GM18868 (cell line): Measurements from ENCODE around the gene WFDC9.
A peak's percentile ranks its signal among the peaks of the same experiment; 100 is the strongest.
"Not testable (repeated sequence)": the region's sequence is repeated elsewhere in the genome, so short reads cannot be mapped to it uniquely, and the experiment has no call there.

Source experiments
- ATAC-seq: cut with Tn5 transposase; IDR thresholded peaks from one replicate; pipeline ENCODE4 v1.9.1; 2021; ENCODE audit warnings: mild to moderate bottlenecking, moderate library complexity; ENCODE audit not compliant: unreplicated experiment

The WFDC9 gene

DNA sequence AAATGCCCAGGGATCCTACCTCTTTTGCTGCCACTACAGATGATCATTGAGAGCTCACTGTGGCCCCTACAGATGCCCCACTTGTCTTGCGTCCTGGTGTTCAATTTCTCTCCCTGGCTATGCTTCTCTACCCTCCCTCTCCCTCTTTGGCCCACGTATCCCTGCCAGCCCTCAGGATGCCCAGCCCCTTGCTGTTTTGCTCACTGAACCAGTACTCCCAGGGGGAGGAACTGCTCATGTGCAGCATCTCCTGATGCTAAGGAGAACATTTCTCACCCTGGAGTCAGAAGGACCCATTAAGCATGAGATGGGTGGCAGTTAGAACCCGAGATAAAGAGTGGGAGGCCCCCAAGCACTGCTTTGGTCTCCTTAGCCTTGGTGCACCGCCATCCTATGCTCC is at the start of gene WFDC9:
WFDC9 (minus strand) TSS at position 101 of the 400 bp plus-strand sequence. CDS start 21,103 bp downstream, outside the sequence.
- no peak for ATAC-seq

DNA sequence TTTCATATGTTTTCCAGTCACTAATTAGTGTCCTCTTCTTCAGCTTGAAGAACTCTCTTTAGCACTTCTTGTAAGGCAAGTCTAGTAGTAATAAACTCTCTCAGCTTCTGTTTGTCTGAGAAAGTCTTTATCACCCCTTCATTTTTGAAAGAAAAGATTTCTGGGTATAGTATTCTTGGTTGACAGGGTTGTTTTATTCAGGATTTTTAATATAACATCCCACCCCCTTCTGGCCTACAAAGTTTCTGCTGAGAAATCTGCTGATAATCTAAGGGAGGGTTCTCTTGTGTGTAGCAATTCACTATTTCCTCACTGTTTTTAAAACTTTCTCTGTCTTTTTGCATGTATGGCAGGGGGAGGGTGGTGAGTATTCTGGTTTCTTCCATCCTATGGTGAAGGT is 48.6 kb upstream of the WFDC9 start:
- ATAC-seq: no peak

DNA sequence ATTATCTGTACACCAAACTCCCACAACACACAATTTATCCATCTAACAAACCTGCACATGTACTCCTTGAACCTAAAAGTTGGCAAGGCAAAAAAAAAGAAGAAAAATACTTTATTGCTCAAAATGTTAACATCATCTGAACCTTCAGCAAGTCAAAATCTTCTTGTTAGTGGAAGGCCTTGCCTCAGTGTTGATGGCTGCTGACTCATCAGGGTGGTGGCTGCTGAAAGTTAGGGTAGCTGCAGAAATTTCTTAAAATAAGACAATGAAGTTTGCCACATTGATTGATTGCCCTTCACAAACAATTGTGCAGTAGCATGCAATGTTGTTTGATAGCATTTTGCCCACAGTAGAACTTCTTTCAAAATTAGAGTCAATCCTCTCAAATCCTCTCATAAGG is 41.7 kb upstream of the WFDC9 start:
- no peak for ATAC-seq

DNA sequence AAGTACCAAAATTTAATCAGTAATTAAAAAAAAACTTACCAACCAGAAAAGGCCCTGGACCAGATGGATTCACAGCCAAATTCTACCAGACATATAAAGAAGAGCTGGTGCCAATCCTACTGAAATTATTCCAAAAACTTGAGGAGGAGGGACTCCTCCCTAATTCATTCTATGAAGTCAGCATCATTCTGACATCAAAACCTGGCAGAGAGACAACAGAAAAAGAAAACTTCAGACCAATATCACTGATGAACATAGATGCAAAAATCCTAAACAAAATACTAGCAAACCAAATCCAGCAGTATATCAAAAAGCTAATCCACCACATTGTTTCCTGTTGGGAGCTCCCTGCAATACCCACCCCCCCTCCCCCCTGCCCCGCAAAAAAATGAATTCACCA is 39.1 kb upstream of the WFDC9 start, which contains the start of gene WFDC11:
WFDC11 (minus strand) TSS at position 101 of the 400 bp plus-strand sequence. CDS start 19,639 bp downstream, outside the sequence.
- no peak for ATAC-seq

DNA sequence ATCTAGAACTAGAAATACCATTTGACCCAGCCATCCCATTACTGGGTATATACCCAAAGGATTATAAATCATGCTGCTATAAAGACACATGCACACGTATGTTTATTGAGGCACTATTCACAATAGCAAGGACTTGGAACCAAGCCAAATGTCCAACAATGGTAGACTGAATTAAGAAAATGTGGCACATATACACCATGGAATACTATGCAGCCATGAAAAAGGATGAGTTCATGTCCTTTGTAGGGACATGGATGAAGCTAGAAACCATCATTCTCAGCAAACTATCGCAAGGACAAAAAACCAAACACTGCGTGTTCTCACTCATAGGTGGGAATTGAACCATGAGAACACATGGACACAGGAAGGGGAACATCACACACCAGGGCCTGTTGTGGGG is 26.0 kb upstream of the WFDC9 start:
- ATAC-seq: not testable (repeated sequence)

DNA sequence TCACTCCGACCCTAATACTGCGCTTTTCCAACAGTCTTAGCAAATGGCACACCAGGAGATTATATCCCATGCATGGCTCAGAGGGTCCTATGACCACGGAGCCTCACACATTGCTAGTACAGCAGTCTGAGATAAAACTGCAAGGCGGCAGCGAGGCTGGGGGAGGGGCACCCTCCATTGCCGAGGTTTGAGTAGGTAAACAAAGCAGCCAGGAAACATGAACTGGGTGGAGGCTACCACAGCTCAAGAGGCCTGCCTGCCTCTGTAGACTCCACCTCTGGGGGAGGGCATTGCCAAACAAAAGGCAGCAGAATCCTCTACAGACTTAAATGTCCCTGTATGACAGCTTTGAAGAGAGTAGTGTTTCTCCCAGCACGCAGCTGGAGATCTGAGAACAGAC is 20.6 kb upstream of the WFDC9 start:
- ATAC-seq: not testable (repeated sequence)

DNA sequence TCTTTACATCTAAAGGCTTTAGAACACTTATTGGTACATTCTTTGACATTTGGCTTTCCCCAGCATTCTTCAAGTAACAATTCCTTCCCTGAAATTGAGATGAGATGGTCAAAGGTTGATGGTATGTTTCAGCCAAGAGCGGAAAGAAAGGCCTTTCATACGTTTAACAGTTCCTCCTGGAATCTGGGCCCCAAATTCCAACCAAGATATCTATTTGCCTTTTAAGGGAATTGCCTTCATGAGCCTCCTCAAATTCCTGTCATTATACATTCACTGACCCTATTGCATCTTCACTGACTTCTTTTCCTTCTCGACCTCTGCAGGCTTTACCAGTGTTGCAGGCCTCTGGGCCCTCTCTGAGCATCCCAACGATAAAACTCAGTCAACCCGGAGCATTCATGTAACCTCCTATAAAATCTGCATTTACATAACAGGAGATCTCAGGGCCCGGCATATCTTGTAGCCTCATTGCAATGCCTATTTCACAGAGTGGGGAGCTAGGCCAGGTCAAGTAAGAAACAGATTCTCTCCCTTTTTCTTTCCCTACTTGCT is 18.3 kb upstream of the WFDC9 start:
- no peak for ATAC-seq

DNA sequence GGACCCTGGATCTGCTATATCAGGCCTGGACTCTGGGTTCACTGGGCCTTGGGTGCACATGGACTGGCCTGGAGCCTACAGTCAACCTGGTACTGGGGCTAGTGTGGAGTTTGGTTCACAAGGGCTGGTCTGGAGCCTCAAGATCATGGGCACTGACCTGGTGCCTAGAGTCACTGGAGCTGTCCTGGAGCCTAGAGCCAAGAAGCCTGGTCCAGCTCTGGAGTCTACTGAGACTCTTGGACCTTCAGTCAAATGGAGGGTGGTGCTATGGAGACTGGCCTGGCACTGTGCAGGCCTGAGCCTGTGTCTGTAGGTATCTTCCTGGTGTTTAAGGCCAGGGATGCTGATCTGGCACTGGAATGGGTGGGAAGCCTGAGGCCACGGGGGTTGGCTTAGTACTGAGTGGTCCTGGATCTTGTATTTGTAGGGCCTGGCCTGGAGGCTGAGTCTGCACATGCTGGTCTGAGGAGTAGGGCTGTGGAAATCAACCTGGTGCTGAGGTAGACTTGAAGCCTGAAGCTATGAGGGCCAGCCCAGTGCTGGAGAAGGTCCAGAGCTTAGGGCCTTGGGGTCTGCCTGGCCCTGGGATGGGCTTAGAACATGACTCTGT is 16.5 kb upstream of the WFDC9 start:
- no peak for ATAC-seq

DNA sequence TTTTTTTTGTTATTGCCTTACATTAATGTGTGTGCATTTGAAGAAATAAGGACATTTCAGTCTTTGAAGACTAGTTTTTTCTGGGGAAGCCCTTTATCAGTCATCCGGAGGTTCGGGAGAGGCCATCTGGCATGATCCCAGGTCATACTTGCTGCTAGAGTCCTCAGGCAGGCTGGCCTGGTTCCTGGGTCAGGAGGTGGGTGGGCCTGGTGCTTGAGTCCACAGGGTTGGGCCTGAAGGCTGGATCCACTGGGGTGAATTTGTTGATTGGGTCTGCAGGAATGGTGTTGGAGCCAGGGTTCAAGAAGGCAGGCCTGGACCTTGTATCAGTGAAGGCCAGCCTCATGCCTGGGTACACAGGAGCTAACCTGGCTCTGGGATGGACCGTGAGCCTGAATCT is 15.8 kb upstream of the WFDC9 start:
- no peak for ATAC-seq

DNA sequence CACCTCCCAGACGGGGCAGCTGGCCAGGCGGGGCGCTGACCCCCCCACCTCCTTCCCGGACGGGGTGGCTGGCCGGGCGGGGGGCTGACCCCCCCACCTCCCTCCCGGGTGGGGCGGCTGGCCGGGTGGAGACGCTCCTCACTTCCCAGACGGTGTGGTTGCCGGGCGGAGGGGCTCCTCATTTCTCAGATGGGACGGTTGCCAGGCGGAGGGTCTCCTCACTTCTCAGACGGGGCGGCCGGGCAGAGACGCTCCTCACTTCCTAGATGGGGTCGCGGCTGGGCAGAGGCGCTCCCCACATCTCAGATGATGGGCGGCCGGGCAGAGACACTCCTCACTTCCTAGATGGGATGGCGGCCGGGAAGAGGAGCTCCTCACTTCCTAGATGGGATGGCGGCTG is 14.8 kb upstream of the WFDC9 start:
- not testable (repeated sequence) for ATAC-seq

DNA sequence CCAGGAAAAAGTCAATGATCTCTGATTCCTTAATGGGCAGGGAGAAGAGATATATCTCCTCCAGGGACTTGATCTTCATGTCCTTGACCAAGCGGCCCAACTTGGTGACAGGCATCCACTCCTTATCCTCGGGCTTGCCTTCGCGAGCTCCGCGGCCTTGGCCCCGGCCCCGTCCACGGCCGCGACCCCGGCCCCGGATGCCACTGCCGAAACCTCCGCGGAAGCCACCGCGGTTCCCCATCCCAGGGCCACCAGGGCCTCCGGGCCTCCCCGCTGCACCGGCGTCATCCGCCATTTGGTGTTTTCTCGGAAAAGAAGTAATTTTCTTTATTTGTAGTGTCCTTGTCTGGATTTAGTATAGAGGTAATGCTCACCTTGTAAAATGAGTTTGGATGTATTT is 10.0 kb upstream of the WFDC9 start:
- ATAC-seq: not testable (repeated sequence)

DNA sequence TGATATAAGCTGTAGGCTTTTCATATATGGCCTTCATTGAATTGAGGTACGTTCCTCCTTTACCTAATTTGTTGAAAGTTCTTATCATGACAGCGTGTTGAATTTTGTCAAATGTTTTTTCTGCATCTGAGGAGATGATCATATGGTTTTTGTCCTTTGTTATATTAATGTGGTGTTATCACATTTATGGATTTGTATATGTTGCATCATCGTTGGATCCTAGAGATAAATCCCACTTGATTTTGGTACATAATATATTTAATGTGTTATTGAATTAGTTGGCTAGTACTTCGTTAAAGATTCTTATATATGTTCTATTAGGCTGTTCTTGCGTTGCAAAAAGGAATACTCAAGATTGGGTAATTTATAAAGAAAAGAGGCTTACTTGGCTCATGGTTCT is 8.6 kb upstream of the WFDC9 start:
- ATAC-seq: no peak

DNA sequence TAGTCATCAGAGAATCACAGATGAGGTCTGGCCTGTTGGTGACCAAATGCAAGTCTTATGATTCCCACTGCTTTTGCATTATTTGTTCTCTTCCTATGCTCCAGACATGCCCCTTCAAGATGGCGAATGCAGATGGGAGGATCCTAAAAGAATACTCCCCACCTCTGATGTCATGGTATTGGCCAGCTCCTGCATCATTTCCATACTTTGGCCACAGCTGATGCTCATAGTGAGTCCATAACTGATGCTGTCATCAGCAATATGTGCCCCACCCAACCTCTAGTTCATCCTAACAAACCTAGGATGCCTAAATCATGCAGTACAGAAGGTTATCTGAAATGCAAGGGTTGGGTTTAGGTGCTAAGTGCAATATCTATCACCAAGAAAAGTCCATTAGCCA is 5.4 kb upstream of the WFDC9 start:
- no peak for ATAC-seq

DNA sequence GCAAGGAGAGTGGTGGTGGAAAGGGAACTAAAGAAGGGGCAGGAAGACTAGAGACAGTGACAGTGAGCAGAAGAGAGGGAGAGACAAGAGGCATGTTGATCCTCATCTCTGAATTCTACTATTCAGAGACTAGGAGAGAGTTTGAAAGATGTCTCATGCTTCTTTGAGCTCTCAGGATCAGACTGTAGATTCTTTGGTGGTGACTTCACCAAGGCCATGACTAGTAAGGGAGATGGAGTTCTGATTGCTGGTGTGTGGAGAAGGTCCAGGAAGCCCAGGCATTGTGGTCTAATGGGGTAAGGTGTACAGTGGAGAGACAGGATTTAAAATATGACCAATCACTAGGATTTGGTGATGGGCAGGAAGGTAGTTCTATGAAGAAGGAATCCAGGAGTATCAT is 713 bp downstream of the WFDC9 start:
- ATAC-seq: no peak

DNA sequence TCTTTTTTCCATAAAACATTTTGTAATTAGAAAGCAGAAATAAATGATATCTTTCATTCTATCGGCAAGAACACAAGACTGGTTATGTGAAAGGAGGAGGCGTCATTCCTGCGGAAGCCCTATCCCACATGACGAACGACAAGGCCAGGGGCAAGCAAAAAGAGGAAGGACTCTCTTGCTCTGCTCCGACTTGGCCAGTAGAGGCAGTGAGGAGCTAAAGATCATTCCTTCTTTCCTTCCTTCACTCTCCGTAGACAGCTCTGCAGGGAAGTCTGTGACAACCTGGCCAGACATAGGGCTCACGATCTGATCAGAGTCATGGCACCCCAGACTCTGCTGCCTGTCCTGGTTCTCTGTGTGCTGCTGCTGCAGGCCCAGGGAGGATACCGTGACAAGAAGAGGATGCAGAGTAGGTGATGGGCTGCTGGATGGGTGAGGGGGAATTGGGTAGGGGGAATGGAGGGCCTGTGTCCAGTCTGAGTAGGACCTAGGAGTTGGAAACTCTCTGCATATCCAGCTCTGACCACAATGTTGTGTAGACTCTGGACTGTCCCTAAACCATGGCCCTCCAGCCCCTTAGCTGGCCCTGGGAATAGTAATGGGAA is 1.5 kb downstream of the WFDC9 start, which contains the start of gene WFDC10A:
WFDC10A (plus strand) TSS at position 244 of the 605 bp plus-strand sequence; CDS start at position 319, 75 bp downstream.
- peak; percentile 57 for ATAC-seq

DNA sequence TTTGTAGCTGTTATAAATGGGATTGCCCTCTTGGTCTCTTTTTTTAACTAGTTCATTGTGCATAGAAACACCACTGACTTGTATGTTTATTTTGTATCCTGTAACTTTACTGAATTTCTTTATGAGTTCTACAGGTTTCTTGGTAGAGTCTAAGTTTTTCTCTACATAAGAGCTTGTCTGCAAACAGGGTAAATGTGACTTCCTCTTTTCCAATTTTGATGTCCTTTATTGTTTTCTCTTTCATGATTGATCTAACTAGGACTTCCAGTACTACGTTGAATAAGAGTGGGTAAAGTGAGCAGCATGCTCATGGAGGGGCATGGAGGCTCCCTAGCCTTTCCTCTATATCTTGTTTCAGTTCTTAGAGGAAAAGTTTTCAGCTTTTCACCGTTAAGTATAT is 4.5 kb downstream of the WFDC9 start:
- no peak for ATAC-seq

DNA sequence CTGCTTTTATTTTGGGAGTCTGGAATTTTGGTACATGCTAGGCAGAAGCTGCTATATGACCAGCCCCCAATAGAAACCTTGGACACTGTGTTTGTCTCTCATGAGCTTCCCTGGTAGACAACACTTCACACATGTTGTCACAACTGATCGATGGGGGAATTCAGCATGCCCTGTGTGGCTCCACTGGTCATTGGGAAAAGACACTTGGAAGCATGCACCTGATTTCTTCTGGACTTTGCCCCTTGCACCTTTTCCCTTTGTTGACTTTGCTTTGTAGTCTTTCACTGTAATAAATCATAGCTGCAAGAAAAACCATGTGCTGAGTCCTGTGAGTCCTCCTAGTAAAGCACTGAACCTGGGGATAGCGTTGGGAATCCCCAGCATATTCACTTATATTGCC is 9.5 kb downstream of the WFDC9 start:
- no peak for ATAC-seq

DNA sequence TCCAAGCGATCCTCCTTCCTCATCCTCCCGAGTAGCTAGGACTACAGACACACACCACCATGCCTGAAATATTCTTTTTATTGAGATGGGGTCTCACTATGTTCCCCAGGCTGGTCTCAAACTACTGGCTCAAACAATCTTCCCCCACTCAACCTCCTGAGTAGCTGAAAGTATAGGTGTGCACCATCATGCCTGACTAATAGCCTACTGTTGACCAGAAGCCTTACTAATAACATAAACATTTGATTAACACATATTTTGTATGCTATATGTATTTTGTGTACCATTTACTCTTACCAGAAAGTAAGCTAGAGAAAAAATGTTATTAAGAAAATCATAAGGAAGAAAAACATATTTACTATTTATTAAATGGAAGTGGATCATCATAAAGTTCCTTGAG is 13.5 kb downstream of the WFDC9 start:
- ATAC-seq: no peak

DNA sequence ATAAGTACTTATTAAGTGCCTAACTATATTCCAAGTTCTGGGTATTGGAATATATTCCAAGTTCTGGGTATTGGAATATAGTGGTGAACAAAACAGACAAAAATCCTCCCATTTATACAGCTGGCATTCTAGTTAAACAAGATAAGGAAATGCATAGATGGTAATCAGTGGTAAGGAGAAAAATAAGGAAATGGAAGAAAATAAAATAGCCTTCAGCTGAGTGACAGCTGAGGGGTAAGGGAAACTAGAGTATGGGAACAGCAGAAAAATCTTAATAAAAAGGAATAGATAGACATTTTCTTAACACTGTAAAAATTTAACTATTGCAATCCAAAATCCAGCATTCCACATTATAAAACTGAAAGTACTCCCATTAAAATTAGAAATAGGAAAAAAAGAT is 18.8 kb downstream of the WFDC9 start:
- no peak for ATAC-seq

DNA sequence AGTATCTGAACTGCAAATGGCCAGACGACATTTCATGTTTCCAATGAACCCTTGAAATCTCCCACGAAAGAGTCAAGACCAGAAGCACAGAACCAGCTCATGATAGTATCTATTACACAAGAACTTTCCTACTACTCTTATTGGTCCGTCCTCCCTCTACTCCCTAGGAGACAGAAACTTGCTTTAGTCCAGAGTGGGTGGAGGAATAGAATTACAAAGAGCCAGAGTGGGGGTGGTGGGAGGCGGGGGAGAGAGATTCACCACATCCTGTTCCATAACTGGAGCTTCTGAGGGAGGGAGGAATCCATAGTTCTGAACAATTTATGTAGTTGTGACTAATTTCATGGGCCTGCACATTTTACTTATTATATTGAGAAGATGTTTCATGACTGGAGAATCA is 20.0 kb downstream of the WFDC9 start:
- no peak for ATAC-seq

DNA sequence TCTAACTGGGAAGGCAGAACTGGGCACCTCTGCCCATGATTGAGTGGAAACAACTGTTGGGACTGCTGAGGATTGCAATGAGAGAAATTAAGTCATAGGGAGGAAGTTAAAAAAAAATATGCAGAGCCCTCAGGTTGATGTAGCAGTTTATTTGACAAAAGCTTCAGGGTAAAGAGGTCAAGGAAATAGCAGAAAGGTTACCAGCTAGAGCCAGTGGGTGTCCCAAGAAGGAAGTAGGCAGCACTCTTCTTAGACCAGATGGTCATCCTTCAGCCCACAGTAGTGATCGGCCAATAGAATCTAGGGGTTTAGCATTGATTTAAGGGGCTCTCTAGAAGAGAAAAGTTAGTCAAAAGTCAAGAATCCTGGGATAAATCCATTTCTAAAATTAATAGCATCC is 23.3 kb downstream of the WFDC9 start:
- no peak for ATAC-seq

DNA sequence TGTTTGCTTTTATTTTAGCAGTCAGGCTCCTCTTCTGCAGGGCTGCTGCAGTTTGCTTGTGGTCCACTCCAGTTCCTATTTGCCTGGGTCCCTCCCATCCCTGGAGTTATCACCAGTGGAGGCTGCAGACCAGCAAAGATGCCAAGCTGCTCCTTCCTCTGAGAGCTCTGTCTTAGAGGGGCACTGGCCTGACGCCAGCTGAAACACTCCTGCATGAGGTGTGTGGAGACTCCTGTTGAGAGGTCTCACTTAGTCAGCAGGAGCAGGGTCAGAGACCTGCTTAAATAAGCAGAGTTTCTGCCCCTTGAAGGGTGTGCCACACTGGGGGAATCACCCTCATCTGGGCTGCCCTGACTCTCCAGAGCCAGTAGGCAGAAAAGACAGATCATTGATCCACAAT is 35.8 kb downstream of the WFDC9 start:
- ATAC-seq: no peak
